WI38 (cell line): ENCODE results near the gene LEF1.
A peak's percentile ranks its signal among the peaks of the same experiment; 100 is the strongest.

Experiments
- H3K4me3 ChIP-seq: 2 replicates; pipeline ENCODE4 v1.5.1; 2011; ENCODE audit warnings: low read depth, mild to moderate bottlenecking, control low read depth, low read length
- TF ChIP-seq, protein P1 (sequence below): IDR thresholded peaks from 2 replicates; pipeline ENCODE4 v1.5.1; 2012; ENCODE audit warnings: low read depth, mild to moderate bottlenecking, control low read depth, low read length

LEF1 gene

DNA sequence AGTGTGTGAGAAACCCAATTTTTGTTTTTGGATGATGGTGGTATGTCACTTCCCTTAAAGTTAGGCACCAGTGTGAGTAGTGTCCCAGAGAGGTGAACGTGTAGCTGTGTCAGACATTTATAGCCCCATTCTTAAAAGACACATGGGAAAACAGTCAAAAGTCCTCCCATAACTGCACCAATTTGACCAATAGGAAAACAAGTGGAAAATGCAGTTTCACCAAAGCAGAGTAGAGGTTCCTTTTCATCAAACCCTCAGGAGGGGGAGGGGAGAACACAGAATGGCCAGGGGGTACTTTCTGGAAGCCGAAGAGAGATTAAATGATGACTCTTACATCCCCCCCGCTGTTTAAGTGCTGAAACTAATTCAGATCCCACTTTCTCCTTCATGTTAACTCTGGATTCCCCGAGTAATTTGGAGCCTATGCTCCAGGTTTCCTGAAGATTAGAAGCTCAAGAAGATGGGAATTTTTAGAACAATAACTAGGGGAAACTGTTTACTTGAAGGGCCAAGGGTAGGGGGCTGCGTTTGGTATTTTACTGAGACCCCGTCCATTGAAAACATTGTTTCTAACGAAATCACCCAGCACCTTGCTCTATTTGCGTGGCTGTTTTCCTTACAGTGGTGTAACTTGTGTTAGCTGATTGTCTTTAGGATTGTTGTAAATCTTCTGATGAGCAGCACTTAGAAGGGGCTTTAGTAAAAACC lies 2.1 kb upstream of the LEF1 start:
- no peak overlapping the region for H3K4me3 ChIP-seq

GRCh38 chr4:108169664-108170063 lies 932 bp upstream of the LEF1 start:
- TF ChIP-seq, protein P1, sequence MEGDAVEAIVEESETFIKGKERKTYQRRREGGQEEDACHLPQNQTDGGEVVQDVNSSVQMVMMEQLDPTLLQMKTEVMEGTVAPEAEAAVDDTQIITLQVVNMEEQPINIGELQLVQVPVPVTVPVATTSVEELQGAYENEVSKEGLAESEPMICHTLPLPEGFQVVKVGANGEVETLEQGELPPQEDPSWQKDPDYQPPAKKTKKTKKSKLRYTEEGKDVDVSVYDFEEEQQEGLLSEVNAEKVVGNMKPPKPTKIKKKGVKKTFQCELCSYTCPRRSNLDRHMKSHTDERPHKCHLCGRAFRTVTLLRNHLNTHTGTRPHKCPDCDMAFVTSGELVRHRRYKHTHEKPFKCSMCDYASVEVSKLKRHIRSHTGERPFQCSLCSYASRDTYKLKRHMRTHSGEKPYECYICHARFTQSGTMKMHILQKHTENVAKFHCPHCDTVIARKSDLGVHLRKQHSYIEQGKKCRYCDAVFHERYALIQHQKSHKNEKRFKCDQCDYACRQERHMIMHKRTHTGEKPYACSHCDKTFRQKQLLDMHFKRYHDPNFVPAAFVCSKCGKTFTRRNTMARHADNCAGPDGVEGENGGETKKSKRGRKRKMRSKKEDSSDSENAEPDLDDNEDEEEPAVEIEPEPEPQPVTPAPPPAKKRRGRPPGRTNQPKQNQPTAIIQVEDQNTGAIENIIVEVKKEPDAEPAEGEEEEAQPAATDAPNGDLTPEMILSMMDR: no peak
- H3K4me3 ChIP-seq: no peak overlapping the region

More for the DNA sequence above, 2.1 kb upstream of the LEF1 start:
- TF ChIP-seq, protein P1: no peak

- peak overlapping the region; percentile 68 for H3K4me3 ChIP-seq
Observed at GRCh38 chr4:108168160-108168670, 517 bp downstream of the LEF1 start.

GRCh38 chr4:108166441-108167315 lies 2.1 kb downstream of the LEF1 start:
- H3K4me3 ChIP-seq: peak overlapping the region; percentile 68
- TF ChIP-seq, protein P1: no peak

More at GRCh38 chr4:108168160-108168670, 517 bp downstream of the LEF1 start:
- TF ChIP-seq, protein P1: no peak

DNA sequence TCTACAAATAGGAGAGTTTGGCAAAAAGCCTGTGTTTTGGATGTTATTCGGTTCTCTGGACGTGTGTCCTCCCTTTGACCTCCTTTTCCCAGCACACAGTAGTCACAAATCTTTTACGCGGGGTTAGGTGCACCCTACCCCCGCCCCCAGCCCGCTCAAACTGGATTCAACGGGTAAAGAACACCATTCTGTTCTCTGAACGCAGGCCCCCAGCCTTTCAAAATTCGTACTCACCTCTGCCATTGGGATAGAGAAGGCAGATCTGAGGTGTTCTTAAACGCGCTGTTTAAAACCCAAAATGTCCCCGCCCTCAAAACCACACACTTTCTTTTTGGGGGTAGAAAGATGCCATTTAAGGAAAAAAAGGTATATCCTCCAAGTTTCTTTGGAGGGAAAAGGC lies 2.7 kb downstream of the LEF1 start:
- peak overlapping the region; percentile 68 for H3K4me3 ChIP-seq
- TF ChIP-seq, protein P1: no peak

GRCh38 chr4:108165586-108165985 lies 3.1 kb downstream of the LEF1 start:
- TF ChIP-seq, protein P1: no peak
- peak overlapping the region; percentile 68; the same call in 1 of the 2 replicates for H3K4me3 ChIP-seq

DNA sequence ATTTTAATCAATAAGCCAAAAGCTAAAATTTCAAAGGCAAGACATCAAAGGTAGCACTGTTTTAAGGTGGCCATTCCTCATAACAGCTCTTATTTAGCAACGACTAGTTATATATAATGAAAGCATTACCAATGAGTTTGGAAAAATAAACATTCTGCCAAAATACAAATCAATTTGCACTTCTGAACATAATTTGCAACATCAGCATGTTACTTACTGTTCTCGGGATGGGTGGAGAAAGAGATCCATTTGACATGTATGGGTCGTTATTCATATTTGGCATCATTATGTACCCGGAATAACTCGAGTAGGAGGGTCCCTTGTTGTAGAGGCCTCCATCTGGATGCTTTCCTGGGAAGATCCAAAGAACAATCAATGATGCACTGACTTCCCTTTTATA lies 5.4 kb downstream of the LEF1 start:
- TF ChIP-seq, protein P1: no peak
- H3K4me3 ChIP-seq: no peak overlapping the region
